Anterior cingulate cortex (tissue), 58 donors: Measurements from ENCODE around the gene GSTO1.
A peak's percentile ranks its signal among the peaks of the same experiment; 100 is the strongest.

Source experiments
- DNase-seq, 58 donors: peaks; one replicate each; lab custom pipeline; 2025; lab: John Stamatoyannopoulos, UW

GSTO1 gene

DNA sequence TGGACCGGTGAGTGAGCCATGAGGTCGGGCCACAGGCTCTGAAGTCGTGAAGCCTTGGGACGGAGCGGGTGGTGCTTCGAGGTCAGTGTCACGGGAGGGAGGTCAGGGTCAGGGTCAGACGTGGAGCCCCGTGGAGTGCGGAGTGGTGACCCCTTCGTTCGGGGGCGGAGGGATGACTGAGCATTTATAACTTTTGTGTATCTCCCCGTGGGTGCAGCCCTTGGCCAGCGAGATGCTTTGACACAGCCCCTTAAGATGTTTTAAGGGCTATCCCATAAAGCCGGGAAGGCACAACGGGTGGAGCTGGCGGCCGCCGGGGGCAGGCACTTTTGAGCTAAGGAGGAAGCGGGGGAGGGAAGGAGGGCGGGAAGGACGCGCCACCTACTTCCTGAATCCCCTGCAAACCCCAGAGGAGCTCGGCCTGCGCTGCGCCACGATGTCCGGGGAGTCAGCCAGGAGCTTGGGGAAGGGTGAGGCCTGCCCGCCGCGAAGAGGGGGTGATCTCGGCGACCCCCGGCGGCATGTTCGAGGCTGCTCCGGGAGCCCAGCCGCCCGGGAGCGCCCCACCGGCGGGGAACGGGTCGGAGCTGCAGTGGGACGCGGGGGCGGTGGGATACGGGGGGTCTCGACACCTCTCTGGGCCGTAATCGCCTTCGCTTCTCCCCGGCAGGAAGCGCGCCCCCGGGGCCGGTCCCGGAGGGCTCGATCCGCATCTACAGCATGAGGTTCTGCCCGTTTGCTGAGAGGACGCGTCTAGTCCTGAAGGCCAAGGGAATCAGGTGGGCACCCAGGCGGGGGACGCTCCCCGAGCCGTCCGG is at the start of gene GSTO1:
Gene GSTO1, plus strand, starts transcription at position 400 of the 818 bp plus-strand sequence. Its CDS starts 37 bp downstream, at position 437.
- DNase-seq = peak in 54 of 58 donors; percentile 4 to 82 (median 57)

DNA sequence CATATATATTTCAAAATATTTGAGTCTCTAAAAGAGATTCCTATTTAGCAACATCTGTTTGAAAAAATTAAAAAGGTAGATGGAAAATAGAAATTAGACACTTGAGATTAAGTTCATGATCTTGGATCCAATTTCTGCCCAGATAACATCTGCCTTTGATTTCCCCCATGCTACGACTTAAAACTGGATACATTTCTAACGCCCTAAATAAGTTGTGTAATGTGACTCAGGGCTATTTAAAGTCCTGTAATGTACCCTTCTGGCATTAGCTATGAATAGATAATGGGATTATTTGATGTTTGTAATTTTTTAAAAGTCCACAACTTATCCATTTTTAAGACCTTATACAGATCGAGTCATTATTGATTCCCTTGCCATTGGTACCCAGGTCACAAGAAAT is 46.0 kb upstream of the GSTO1 start:
- DNase-seq = no peak

DNA sequence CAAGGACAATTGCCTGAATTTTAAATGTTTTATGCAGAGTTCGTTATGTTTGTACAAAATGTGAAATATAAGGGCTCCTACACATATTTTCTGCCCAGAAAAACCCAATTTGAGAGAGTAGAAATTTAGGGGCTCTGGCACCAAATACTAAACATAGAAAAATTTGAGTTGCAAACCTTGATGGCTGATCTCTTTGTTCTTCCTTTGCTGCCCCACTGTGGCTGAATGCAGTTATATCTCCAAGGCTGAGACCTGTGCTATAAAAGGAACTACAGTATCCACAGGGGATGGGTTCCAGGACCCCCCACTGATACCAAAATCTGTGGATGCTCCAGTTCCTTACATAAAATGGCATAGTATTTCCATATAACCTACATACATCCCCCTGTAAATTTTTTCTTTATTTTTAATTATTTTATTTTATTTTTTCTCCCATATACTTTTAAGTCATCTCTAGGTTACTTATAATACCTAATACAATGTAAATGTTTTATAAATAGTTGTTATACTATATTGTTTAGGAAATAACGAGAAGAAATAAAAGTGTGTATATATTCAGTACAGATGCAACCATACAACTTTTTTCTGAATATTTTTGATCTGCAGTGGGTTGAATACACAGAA is 45.0 kb upstream of the GSTO1 start:
- peak in 36 of 58 donors; percentile 0 to 54 (median 24) for DNase-seq

DNA sequence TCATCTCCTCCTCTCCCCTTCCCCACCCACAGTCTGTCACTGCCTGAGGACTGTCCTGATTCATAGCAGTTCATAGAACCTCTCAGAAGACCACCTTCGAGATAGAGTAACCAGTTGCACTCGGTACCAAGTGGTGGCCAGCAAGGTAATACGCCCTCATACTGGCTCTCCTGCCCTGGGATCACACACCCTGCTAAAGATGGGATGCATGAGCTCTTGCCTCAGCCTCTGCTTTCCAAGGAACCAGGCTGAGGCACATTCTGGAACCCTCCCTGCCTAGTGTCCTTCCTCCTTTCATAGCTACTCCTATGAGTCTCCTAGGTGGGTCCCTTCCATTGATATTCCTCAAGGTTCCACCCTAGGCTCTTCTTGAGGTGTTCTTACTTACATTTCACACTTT is 38.1 kb upstream of the GSTO1 start:
- no peak for DNase-seq

DNA sequence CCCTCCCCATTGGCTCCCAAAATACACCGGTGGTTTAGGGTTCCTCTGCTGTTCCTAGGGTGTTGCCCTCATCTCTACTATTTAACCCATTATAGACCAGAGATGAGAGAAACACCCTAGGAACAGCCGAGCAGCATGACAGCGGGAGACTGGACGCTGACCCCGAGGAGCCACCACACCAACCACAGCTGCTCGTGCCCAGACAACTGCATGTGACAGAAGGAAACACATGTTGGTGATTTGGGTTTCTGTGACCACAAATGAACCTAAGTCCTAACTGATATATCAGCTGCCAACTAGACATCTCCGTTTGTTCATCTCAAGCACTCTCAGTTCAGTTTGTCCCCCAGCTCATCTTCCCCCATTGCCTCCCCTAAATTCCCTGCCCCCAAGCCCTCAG is 35.9 kb upstream of the GSTO1 start:
- DNase-seq = no peak

DNA sequence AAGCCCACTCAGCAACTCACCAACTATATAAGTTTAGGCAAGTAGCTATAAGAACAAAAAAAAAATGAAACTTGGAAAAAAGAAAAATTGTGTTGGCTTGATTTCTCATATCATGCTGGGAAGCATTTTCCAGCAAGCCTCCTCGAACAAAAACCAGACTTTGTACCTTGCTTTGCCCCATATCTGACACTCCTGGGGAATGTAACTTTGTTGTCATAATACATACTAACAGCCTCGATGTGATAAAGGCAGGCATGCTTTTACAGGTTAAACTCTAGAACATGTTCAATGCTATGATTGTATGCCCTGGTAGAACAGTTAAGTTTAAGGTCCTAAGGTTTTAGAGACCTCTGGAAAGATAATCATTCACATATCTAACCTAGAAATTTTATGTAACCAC is 34.2 kb upstream of the GSTO1 start:
- DNase-seq = no peak

DNA sequence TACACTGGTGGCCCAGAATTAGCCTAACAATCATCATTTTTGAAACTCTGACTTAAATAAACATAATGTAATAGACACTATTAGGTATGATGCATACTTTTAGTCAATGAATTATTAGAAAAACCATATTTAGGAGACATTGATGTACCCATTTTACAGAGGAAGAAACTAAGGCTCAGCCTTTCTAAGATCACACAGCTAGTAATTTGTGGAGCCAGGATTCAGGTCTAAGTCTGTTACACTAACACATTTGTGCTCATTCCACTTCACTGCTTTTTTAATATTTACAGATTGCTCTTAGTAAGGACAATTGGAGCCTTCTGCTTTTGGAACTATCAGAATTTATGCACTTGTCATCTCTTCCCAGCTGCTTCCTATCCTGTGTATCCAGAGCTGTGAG is 31.4 kb upstream of the GSTO1 start:
- no peak for DNase-seq

DNA sequence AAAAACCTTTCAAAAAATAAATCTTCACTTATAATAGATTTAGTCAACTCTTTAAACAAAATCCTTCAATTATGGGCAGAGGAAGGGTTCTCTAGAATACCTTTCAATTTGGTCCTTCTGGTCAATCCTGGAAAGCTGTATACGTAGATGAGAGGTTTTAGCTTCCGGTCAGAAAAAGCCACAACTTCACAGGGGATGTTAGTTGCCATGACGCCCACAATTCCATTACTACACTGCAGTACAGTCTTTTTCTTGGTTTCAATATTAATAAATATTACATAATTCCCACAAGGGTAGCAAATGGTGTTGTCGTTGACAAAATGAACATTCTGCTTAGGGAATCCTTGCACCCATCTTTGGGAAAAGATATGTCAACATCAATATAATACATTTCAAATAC is 24.2 kb upstream of the GSTO1 start:
- DNase-seq = no peak

DNA sequence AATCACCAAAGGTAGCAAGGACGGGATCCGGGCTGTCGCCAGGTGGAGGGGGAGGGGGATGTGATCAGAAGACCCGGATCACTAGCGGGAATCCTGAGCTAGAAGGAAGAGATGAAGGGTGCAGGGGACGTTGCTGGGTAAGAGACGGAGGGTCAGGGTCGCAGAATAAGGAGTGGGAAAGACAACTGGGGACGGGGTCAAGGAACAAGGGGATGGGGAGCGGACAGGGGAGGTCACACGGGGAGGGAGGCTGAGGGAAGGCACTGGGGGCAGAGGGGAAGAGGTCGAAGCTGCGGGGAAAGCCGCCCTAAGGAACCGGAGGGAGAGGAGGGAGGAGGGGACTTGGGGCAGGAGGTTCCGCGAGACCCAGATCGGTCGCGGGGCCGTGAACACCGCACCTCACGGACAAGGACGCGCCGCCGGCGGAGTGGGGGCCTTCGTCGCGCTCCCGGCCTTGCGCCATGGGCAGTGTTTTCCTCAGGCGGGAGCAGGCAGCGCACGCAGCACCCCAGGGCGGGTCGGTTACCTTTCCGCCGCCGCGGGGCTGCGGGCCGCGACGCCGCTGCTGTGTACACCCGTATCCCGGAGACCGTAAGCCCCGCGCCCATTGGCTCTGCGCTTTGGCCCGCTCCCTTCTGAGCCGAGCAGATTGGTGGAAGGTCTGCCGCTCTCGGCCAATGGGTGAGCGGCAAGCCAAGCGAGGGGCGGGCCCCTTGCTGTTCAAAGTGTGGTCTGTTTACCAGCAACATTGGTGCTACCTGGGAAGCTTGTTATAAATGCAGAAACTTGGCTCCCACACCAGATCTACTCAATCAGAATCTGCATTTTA is 22.7 kb upstream of the GSTO1 start, which contains the start of gene CFAP43:
Gene CFAP43, minus strand, starts transcription at position 581 of the 829 bp plus-strand sequence. Its CDS starts 118 bp downstream, at position 463.
- peak; percentile 60 to 98 (median 92) for DNase-seq

DNA sequence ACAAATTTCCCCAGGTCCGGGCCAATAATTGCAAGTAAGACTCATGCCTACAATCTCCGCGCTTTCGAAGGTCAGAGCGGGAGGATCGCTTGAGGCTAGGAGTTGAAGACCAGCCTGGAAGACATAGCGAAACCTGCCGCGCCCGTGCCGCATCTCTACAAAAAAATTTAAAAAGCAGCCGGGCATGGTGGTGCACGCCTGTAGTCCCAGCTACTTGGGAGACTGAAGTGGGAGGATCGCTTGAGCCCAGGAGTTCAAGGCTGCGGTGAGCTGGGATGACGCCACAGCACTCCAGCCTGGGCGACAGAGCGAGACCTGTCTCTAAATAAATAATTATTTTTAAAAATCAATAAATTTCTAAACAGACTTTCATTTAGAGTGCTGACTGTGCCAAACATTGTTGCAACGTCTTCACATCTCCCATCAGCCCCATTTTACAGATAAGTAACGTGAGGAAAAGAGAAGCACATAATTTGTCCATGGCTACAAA is 22.0 kb upstream of the GSTO1 start:
- no peak for DNase-seq

DNA sequence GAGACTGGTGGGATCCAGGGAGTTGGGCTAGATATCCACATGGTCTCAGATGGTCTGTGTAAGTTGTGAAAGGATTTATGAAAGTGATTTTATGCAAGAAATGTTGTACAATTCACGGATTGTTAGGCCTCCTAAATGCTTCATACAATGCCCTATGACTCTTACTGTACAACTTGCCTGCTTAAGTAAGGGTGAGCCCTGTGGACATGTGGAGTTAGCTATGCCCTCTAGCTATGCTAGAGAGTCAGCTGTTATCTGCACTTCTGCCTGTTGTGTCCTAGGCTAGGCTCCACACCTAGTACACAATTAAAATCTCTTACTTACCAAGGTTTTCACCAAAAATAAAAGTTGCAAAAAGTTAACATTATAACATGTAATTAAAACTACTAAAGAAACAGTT is 20.9 kb upstream of the GSTO1 start:
- DNase-seq = no peak

DNA sequence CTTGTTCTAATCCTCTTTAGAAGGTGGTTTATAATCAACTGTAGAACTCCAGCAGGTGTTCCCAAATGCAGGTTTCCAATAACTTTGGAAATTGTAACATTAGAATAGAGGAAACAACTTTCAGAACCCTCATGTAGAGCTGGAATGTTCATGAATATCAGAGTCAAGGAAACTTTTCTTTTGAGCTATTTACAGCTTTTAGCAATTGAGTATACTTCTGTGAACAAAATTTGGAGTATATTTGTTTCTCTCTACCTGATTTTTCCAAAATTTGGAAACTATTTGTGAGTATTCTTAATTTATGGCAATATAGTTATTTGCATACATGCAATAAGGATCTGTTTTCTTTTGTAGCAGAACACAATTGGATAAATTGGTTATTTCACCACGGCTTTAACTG is 19.8 kb upstream of the GSTO1 start:
- DNase-seq = no peak

DNA sequence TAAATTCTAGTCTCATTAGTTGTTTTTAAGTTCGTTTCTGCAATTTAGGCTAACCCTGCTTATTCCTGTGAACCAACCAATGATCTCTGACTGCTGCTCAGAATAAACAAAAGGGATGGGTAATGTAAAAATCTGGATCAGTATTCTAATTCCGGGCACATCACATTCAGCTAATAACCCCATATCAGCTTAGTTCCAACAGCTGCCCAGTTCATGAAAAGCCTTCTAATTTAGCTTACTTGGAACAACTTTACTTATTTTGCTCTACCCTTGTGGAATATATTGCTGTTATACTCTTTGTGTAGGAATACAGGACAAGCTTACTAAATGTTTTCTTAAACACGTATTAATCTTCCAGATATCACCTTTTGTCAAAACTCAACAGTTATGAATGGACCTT is 18.9 kb upstream of the GSTO1 start:
- no peak for DNase-seq

DNA sequence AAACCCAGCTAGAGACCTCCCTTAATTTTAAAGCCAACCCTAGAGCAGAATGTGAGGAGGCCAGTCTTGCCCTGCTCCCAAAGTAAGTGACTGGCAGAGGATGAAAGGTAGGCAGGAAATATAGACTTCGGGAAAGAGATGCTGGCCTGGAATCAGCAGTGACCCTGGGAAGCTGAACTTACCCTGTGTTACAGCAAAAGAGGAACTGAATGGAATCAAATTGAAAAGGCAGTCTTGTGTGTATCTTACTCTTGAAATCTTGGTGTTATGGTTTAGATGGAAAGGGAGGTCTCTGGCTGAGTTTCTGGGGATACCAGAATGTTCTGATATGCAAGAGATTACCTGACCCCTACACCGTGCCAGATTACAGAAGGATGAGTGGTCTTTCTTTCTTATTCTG is 14.6 kb upstream of the GSTO1 start:
- DNase-seq = no peak

DNA sequence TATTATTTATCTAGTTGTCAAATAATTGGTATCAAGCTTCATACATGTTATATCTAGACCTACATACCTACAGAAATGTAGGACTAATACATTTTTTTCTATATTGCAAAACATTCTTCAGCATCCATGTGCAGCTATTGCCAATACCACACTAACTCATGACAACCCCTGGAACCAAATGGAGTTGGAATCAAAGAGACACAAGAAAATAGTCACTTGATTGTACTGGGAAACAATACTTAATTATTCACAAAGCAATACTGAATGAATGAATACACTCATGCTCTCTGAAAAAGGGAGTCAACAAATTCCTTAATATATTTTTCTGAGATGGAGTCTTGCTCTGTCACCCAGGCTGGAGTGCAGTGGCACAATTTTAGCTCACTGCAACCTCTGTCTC is 12.1 kb upstream of the GSTO1 start:
- peak in 2 of 58 donors; percentile 5 to 44 for DNase-seq

DNA sequence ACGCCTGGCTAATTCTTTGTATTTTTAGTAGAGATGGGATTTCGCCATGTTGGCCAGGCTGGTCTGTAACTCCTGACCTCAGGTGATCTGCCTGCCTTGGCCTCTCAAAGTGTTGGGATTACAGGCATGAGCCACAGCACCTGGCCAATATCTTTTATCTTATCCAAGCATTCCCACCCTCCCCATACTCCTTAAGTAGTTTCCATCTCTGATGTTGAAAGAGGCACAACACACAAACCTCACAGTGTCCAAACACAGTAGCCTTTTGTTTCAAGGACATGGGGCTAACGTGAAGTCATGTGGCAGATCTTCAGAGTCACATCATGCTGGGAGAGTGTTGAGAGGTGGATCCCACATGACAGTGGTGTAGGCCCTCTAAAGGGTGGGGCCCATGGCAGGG is 11.7 kb upstream of the GSTO1 start:
- peak in 16 of 58 donors; percentile 6 to 67 (median 35) for DNase-seq

DNA sequence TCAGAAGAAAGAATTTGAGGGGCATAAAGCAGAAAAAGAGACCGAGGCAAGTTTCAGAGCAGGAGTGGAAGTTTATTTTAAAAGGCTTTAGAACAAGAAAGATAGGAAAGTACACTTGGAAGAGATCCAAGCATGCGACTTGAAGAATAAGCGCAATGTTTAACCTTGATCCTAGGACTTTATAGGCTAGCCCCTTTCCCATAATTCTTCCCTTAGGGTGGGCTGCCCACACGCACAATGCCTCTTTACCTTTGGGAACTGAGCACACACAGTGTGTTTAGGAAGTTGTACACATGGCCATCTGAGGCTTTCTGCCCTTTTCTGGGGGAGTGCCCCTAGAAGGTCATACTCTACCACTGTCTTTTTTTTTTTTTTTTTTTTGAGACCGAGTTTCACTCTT is 11.2 kb upstream of the GSTO1 start:
- DNase-seq = no peak

DNA sequence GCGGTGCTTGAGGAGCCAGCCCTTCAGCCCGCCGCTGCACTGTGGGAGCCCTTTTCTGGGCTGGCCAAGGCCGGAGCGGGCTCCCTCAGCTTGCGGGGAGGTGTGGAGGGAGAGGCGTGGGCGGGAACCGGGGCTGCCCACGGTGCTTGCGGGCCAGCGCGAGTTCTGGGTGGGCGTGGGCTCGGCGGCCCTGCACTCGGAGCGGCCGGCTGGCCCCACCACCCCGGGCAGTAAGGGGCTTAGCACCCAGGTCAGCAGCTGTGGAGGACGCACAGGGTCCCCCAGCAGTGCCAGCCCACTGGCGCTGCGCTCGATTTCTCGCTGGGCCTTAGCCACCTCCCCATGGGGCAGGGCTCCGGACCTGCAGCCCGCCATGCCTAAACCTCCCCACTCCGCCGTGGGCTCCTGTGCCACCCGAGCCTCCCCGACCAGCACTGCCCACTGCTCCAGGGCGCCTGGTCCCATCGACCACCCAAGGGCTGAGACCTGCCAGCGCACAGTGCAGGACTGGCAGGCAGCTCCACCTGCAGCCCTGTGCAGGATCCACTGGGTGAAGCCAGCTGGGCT is 9.5 kb upstream of the GSTO1 start:
- DNase-seq = no peak

DNA sequence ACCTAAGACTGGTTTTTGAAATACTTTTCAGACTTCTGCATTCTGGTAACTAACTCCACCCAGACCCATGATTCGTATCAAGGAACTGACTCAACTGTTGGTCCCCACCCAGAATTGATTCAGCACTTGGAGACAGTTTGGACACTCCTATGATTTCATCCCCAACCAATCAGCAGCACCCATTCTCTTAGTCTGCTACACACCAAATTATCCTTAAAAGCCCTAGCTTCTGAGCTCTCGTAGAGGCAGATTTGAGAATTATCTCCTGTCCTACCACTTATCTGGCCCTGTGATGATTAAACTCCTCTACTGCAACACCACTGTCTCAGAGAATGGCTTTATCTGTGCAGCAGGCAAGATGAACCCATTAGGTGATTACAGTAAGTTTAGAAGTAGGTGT is 7.7 kb upstream of the GSTO1 start:
- no peak for DNase-seq

DNA sequence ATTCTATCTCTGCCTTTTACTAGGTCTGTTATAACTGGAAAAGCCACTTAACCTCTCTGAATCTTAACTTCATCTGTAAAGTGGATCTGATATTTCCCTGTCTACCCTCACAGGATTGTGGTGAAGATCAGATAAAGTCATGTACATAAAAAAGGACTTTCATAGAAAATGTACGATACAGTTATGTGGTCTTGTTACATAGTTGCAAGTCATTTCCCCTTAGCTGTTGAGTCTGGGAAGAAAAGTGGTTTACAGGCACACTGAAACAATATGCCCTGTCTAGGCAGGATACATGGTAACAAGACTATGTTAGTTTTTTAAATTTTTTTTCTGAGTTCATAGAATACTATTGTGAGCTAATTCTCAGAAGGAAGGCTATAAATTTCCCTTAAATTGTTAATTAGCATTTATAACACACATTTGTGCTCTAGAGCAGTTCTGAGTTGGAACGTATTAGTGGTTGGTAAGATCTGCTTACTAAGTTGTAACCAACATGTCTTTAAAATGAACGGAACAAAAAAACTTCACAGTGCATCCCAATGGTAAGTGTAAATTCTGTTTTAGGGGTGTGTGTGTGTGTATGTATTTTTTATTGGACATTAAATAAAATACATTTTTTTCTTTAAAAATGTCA is 7.1 kb upstream of the GSTO1 start:
- DNase-seq = no peak
